ENCODE measurements around the gene RAPSN. TPM values are rescaled to one million over a fixed set of nuclear protein-coding genes. Genes with fewer than 3 reads are reported as not detected.

The RAPSN gene
- total RNA-seq, 1 donor from 2014 or later: 0.39 TPM

DNA sequence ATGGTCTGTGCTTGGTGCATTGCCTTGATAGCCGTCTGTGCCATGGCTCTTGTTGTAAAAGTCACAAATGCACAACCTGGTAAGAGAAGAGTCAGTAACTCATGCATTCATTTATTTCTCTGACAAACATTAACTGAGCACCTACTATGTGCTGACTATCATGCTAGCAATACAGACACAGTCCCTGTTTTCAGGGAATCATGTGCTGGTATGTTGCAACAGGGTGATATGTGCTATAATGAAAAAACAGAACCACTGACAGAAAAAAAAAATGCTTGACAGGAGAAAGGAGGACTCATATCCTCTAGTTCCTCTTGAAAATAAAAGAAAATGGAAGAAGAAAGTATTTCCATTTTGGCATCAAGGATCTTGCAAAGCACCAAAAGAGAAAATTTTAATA lies 34.5 kb upstream of the RAPSN start:
- H3K27ac Mint-ChIP-seq: no peak overlapping the region
- TF ChIP-seq, protein P1, sequence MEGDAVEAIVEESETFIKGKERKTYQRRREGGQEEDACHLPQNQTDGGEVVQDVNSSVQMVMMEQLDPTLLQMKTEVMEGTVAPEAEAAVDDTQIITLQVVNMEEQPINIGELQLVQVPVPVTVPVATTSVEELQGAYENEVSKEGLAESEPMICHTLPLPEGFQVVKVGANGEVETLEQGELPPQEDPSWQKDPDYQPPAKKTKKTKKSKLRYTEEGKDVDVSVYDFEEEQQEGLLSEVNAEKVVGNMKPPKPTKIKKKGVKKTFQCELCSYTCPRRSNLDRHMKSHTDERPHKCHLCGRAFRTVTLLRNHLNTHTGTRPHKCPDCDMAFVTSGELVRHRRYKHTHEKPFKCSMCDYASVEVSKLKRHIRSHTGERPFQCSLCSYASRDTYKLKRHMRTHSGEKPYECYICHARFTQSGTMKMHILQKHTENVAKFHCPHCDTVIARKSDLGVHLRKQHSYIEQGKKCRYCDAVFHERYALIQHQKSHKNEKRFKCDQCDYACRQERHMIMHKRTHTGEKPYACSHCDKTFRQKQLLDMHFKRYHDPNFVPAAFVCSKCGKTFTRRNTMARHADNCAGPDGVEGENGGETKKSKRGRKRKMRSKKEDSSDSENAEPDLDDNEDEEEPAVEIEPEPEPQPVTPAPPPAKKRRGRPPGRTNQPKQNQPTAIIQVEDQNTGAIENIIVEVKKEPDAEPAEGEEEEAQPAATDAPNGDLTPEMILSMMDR (conservative IDR thresholded peaks at IDR 0.05): no peak
- DNase-seq (ENCODE audit: extremely low spot score, unreplicated experiment): no peak
- no peak overlapping the region for H3K4me3 Mint-ChIP-seq
- H3K36me3 Mint-ChIP-seq: peaks cover 32% of the 10 kb centered on the region
- H3K9me3 Mint-ChIP-seq: no peaks in the 10 kb centered on the region
- no peaks in the 10 kb centered on the region for H3K4me1 Mint-ChIP-seq (ENCODE audit: unreplicated experiment)
- H3K27me3 Mint-ChIP-seq: no peaks in the 10 kb centered on the region

DNA sequence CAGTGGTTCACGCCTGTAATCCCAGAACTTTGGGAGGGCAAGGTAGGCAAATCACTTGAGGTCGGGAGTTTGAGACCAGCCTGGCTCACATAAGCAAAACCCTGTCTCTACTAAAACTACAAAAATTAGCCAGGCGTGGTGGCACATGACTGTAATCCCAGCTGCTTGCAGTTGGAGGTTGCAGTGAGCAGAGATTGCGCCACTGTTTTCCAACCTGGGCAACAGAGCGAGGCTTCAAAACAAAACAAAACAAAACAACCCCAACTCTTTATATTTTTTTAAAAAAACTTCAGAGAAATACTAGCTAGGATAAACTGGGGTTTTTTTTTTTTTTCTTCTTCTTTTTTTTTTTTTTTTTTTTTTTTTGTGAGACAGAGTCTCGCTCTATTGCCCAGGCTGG lies 31.8 kb upstream of the RAPSN start:
- Mint-ChIP-seq H3K27me3 (no peaks in the 10 kb centered on the region), H3K36me3 (peaks cover 34% of the 10 kb centered on the region), H3K4me1 (ENCODE audit: unreplicated experiment) (no peaks in the 10 kb centered on the region), H3K4me3 (no peak overlapping the region), H3K9me3 (no peaks in the 10 kb centered on the region), H3K27ac (no peak overlapping the region)
- DNase-seq (ENCODE audit: extremely low spot score, unreplicated experiment): no peak
- TF ChIP-seq, protein P1 (conservative IDR thresholded peaks at IDR 0.05): no peak

DNA sequence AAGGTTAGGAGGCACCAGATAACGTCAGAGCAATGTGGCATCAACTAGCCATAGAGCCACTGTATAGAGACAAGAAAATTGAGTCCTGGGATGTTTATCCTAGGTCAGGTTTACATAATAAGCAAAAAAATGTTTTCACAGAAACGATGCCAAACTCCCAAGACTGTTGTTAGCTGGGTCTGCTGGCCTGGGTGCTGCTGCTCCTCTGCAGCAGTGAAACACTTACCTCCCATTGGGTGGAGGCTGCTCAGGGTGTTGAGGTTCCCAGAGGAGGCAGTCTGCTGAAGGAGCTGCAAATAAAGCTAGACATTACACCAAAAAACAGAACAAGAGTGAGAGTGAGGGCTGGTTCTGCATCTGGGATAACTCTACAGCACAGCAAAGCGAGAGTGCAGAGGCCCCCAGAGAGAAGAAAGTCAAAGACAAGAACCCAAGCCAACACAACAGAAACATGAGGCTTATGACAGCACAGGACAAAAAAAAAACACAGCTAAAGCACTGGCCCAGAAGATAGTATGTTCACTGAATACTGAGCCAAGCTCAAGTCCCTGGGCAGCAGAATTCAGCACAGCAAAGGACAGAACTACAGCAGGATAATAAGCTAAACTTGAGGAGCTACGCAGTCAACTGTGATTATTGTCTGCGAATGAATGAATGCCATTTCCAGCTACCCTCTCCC lies 29.9 kb upstream of the RAPSN start:
- DNase-seq (ENCODE audit: extremely low spot score, unreplicated experiment): no peak
- no peak overlapping the region for H3K27ac Mint-ChIP-seq
- no peak overlapping the region for H3K4me3 Mint-ChIP-seq
- TF ChIP-seq, protein P1 (conservative IDR thresholded peaks at IDR 0.05): no peak
- no peaks in the 10 kb centered on the region for H3K27me3 Mint-ChIP-seq
- H3K4me1 Mint-ChIP-seq (ENCODE audit: unreplicated experiment): no peaks in the 10 kb centered on the region
- no peaks in the 10 kb centered on the region for H3K9me3 Mint-ChIP-seq
- H3K36me3 Mint-ChIP-seq: peaks cover 38% of the 10 kb centered on the region

DNA sequence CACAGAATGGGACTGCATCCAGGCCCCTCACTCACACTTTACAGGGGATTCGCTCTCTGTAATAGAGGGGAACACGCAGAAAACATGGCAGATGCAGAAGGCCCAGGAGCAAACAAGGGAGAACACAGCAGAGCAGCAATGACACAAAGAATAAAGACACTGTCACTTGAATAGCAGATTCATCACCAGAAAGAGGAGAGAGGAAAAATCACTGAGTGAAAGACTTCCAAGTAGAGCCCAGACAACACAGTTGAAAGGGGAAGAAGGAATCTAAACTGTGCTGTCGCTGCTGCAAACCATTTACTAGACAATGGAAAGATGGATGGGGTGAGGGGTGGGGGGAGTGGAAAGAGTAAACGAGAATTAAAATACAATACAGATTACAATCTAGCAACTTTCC lies 28.8 kb upstream of the RAPSN start:
- H3K4me1 Mint-ChIP-seq (ENCODE audit: unreplicated experiment): no peaks in the 10 kb centered on the region
- no peaks in the 10 kb centered on the region for H3K9me3 Mint-ChIP-seq
- H3K4me3 Mint-ChIP-seq: no peak overlapping the region
- H3K27me3 Mint-ChIP-seq: no peaks in the 10 kb centered on the region
- DNase-seq (ENCODE audit: extremely low spot score, unreplicated experiment): no peak
- peak overlapping the region; percentile 25 for H3K27ac Mint-ChIP-seq
- TF ChIP-seq, protein P1 (conservative IDR thresholded peaks at IDR 0.05): no peak
- peaks cover 41% of the 10 kb centered on the region for H3K36me3 Mint-ChIP-seq

DNA sequence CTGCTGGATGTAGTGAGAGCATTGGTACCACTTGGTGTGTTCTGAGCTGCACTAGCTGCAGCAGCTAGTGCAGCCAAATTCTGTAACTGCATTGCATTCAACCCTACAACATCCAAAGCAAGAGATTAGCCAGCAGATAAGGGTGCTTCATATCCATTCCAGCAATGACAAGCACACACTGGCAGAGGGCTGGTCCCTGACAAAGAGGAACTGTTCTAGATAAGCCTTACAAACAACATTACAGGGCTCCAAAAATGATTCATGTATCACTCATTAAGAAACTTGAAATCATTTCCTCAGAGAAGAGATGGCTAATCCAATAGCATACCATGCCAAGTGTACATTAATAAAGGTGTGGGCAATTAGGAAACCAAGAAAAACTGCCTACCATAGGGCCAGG lies 28.4 kb upstream of the RAPSN start:
- no peaks in the 10 kb centered on the region for H3K27me3 Mint-ChIP-seq
- H3K36me3 Mint-ChIP-seq: peaks cover 41% of the 10 kb centered on the region
- H3K9me3 Mint-ChIP-seq: no peaks in the 10 kb centered on the region
- H3K4me3 Mint-ChIP-seq: no peak overlapping the region
- H3K27ac Mint-ChIP-seq: peak overlapping the region; percentile 25
- no peak for DNase-seq (ENCODE audit: extremely low spot score, unreplicated experiment)
- no peaks in the 10 kb centered on the region for H3K4me1 Mint-ChIP-seq (ENCODE audit: unreplicated experiment)
- TF ChIP-seq, protein P1 (conservative IDR thresholded peaks at IDR 0.05): no peak
